ENCODE measurements around the gene FBXW10B. TPM values are rescaled to one million over a fixed set of nuclear protein-coding genes. Genes with fewer than 3 reads are reported as not detected.
A peak's percentile ranks its signal among the peaks of the same experiment; 100 is the strongest.
"Not testable (repeated sequence)": the region's sequence is repeated elsewhere in the genome, so short reads cannot be mapped to it uniquely, and the experiment has no call there.

Gene FBXW10B
- total and polyA plus RNA-seq, 9 donors, result 0.08 to 1.4 (median 0.60) TPM; not detected in 4

- peak in 2 of 5 donors; percentile 33 to 35 for DNase-seq
- intact Hi-C loops (cut with DNase I), result no loop called here
- H3K9me3 ChIP-seq, result no peaks in the 10 kb centered on the region
- no peak for TF ChIP-seq CTCF (IDR thresholded peaks at IDR 0.05)
- TF ChIP-seq EP300 (IDR thresholded peaks at IDR 0.05), result no peak
- no peak for TF ChIP-seq POLR2A (IDR thresholded peaks at IDR 0.05)
- no peaks in the 10 kb centered on the region for H3K36me3 ChIP-seq
- WGBS, 3 donors, result 12 to 19% (median 16%) methylated on average over 14 of the region's 14 CpGs
- H3K4me3 ChIP-seq, result peak overlapping the region; percentile 25
- H3K27ac ChIP-seq, result peak overlapping the region in 1 of 2 donors; percentile 27
- no peaks in the 10 kb centered on the region for H3K27me3 ChIP-seq
- peaks cover 9% of the 10 kb centered on the region for H3K4me1 ChIP-seq (ENCODE audit: insufficient read depth)
These were observed 31.5 kb upstream of the FBXW10B start for GRCh38 chr17:15650741-15651582.

- Histone ChIP-seq H3K4me3 (no peak overlapping the region), H3K27ac (no peak overlapping the region), H3K4me1 (ENCODE audit: insufficient read depth) (peaks cover 7% of the 10 kb centered on the region), H3K36me3 (no peaks in the 10 kb centered on the region), H3K27me3 (no peaks in the 10 kb centered on the region), H3K9me3 (no peaks in the 10 kb centered on the region)
- intact Hi-C loops (cut with DNase I), result no loop called here
- WGBS, 3 donors, result 17 to 20% (median 19%) methylated on average over 6 of the region's 6 CpGs
- TF ChIP-seq CTCF (IDR thresholded peaks at IDR 0.05) (no peak), POLR2A (IDR thresholded peaks at IDR 0.05) (no peak), EP300 (IDR thresholded peaks at IDR 0.05) (no peak)
- peak in 1 of 5 donors; percentile 43 for DNase-seq
These were observed 30.4 kb upstream of the FBXW10B start for GRCh38 chr17:15649861-15650421.

GRCh38 chr17:15648386-15648785, 28.9 kb upstream of the FBXW10B start:
- Histone ChIP-seq H3K36me3 (no peaks in the 10 kb centered on the region), H3K27me3 (no peaks in the 10 kb centered on the region), H3K4me1 (ENCODE audit: insufficient read depth) (peaks cover 7% of the 10 kb centered on the region), H3K4me3 (no peak overlapping the region), H3K9me3 (no peaks in the 10 kb centered on the region), H3K27ac (no peak overlapping the region)
- intact Hi-C loops (cut with DNase I), result no loop called here
- no peak for DNase-seq
- 79 to 84% (median 83%) methylated on average over 5 of the region's 5 CpGs for WGBS, 3 donors
- no peak for TF ChIP-seq CTCF (IDR thresholded peaks at IDR 0.05)
- no peak for TF ChIP-seq EP300 (IDR thresholded peaks at IDR 0.05)
- TF ChIP-seq POLR2A (IDR thresholded peaks at IDR 0.05), result no peak

- H3K36me3 ChIP-seq; H3K27me3 ChIP-seq; DNase-seq; H3K9me3 ChIP-seq; H3K27ac ChIP-seq; H3K4me3 ChIP-seq; H3K4me1 ChIP-seq (ENCODE audit: insufficient read depth); intact Hi-C loops (cut with DNase I): not testable (repeated sequence)
- 65 to 78% (median 77%) methylated on average over 5 of the region's 5 CpGs for WGBS, 3 donors
These were observed 26.4 kb upstream of the FBXW10B start for GRCh38 chr17:15645942-15646312.

GRCh38 chr17:15645099-15645941, 25.8 kb upstream of the FBXW10B start:
- H3K4me3 ChIP-seq; DNase-seq; H3K4me1 ChIP-seq (ENCODE audit: insufficient read depth); H3K27ac ChIP-seq; H3K36me3 ChIP-seq; H3K9me3 ChIP-seq; intact Hi-C loops (cut with DNase I); H3K27me3 ChIP-seq: not testable (repeated sequence)
- WGBS, 3 donors, result 73 to 79% (median 77%) methylated on average over 10 of the region's 10 CpGs

- H3K27me3 ChIP-seq; H3K9me3 ChIP-seq; H3K4me1 ChIP-seq (ENCODE audit: insufficient read depth); DNase-seq; H3K36me3 ChIP-seq; H3K27ac ChIP-seq; intact Hi-C loops (cut with DNase I); H3K4me3 ChIP-seq: not testable (repeated sequence)
- 75 to 96% (median 89%) methylated on average over 1 to 4 of the region's 12 CpGs for WGBS, 3 donors
These were observed 23.2 kb upstream of the FBXW10B start for GRCh38 chr17:15642505-15643251.

GRCh38 chr17:15642014-15642413, 22.5 kb upstream of the FBXW10B start:
- H3K9me3 ChIP-seq; H3K27ac ChIP-seq; H3K4me3 ChIP-seq; H3K36me3 ChIP-seq; DNase-seq; intact Hi-C loops (cut with DNase I); H3K4me1 ChIP-seq (ENCODE audit: insufficient read depth); H3K27me3 ChIP-seq: not testable (repeated sequence)
- WGBS, 3 donors, result 95 to 100% (median 98%) methylated on average over 2 to 4 of the region's 4 CpGs

Measured in ovary (tissue), 9 donors.